NCI-H82 treated with DMSO at 0.1 percent for 48 hours (cell line): ENCODE data around the gene SCGB1D2.
"Not testable (repeated sequence)": the region's sequence is repeated elsewhere in the genome, so short reads cannot be mapped to it uniquely, and the experiment has no call there.

ENCODE experiments used
- DNase-seq: peaks from one replicate; lab custom pipeline; 2025; ENCODE audit not compliant: unreplicated experiment; lab: John Stamatoyannopoulos, UW

Gene SCGB1D2, protein sequence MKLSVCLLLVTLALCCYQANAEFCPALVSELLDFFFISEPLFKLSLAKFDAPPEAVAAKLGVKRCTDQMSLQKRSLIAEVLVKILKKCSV

DNA sequence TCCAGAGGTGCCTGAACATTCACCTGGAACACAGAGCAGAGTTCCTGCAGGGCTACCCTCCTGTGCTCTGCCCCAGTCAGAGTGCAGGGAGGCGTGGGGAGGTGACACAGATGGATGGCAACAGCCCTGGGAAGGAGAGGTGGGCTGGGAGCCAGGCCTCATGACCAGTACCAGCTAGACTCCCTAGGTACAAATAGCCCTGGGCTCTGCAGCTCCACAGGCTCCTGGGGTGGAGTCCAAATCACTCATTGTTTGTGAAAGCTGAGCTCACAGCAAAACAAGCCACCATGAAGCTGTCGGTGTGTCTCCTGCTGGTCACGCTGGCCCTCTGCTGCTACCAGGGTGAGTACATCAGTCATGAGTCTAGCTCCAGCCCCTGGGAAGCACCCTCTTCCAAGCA, at the start of gene SCGB1D2:
SCGB1D2 (plus strand) TSS at position 219 of the 400 bp plus-strand sequence; CDS start at position 288, 69 bp downstream.
- no peak for DNase-seq

DNA sequence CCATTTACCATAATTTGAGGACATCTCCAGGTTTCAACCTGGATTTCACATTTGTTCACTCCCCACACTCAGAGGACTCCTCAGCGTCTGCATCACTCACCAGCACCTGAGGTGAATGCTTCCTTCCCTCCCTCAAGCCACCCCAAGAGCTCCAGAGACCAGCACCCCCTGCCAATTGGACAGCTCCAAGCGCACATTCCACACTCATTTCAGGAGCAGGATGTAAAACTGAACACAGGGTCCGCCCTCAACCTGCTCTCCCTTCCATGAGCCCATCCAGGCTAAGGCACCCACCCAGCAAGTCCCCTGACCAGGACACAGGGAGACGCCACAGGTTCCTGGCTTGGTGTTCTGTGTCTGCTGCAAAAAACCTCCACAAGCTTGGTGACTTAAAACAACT, 48.1 kb upstream of the SCGB1D2 start:
- DNase-seq, result no peak

DNA sequence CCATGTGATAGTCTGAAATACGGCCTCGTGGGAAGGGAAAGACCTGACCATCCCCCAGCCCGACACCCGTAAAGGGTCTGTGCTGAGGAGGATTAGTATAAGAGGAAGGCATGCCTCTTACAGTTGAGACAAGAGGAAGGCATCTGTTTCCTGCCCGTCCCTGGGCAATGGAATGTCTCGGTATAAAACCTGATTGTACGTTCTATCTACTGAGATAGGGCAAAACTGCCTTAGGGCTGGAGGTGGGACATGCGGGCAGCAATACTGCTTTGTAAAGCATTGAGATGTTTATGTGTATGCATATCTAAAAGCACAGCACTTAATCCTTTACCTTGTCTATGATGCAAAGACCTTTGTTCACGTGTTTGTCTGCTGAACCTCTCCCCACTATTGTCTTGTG, 47.0 kb upstream of the SCGB1D2 start:
- not testable (repeated sequence) for DNase-seq

DNA sequence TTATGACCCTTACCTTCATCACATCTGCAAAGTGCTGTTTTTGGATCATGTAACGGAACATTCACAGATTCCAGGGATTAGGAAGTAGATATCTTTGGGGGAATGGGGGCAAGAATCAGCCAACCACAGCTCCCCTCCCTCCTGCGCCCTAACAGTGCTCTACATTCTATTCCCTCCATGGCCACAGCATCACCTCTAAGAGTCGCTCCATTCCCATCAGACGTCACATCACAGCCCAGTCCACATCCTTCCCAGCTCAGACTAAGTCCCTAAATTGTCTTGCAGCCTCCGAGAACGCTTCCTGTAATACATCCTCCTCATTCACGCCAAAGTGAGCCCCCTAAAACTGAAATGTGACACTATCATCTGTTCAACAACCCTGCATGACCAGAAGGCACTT, 46.1 kb upstream of the SCGB1D2 start:
- no peak for DNase-seq

DNA sequence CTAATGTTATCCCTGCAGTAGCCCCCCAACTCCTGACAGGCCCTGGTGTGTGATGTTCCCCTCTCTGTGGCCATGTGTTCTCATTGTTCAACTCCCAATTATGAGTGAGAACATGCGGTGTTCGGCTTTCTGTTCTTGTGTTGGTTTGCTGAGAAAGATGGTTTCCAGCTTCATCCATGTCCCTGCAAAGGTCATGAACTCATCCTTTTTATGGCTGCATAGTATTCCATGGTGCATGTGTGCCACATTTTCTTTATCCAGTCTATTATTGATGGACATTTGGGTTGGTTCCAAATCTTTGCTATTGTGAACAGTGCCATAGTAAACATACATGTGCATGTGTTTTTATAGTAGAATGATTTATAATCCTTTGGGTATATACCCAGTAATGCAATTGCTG, 44.6 kb upstream of the SCGB1D2 start:
- DNase-seq, result not testable (repeated sequence)

DNA sequence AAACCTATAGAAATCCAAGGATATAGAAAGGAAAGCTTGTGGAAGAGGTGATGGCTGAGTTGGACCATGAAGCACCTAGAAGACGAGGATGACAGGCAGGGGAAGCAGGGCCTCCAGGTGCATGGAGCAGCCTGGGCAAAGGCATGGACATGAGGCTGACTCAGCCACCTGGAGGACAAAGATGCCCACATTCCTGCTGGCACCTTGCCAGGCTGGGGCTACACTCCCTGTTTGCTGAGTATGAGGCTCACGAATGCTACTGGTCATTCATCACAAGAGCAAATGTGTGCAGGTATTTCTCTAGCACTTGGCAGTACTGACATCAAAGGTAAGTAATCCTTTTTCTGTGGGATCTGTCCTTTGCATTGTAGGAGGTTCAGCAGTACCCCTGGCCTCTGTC, 40.7 kb upstream of the SCGB1D2 start:
- no peak for DNase-seq

DNA sequence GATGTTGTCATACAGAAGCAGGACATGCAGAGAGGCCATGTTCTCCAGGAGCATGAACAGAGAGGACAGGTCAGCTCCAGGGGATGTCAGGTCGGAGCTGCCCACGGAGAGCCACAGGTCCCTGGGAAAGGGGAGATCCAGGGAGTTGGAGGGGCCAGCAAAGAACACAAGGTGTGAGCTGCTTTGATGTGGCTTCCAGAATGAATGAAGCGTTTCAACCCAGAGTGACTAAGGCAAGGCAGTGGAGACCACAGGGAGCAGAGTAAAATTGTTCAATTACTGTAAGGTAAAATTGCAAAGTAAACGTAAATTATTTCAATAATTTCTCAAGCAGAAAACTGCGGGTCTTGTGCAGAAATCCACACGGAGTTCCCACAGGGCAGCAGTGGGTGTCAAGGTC, 39.1 kb upstream of the SCGB1D2 start:
- DNase-seq, result no peak

DNA sequence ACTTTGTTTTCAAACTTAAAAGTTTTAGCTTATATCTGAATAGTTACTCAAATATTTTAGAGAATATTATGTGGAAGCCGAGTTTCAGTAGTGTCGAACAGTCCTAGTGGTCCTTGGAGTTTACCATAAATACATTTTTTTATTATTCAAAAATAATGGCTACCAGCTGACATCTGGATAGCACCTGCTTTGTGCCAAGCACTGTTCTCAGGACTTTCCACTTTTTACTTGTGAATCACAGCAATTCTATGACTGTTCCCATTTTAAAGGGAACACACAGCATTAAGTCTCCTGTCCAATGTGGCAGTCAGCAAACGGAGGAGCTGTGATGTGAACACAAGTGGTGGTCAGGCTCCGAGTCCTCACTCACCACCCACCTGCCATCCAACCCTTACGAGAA, 37.6 kb upstream of the SCGB1D2 start:
- DNase-seq, result no peak

DNA sequence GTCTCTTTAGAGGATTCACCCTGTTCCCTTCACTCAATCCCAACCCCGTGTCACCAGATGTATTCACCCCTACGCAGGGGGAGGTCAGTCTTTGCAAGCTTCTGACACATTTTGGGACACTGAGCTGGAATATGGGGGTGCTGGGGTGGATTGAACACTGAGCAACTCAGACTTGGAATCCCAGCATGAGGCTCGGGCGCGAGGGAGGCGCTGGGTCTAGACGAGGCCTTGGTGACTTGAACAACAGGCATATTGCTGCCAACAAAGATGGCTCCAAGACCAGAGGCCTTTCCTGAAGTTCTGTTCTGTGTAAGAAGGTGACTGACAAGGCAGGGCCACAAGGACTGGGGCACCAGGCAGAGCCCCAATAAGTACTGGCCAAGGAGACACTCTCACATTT, 36.6 kb upstream of the SCGB1D2 start:
- DNase-seq, result no peak

DNA sequence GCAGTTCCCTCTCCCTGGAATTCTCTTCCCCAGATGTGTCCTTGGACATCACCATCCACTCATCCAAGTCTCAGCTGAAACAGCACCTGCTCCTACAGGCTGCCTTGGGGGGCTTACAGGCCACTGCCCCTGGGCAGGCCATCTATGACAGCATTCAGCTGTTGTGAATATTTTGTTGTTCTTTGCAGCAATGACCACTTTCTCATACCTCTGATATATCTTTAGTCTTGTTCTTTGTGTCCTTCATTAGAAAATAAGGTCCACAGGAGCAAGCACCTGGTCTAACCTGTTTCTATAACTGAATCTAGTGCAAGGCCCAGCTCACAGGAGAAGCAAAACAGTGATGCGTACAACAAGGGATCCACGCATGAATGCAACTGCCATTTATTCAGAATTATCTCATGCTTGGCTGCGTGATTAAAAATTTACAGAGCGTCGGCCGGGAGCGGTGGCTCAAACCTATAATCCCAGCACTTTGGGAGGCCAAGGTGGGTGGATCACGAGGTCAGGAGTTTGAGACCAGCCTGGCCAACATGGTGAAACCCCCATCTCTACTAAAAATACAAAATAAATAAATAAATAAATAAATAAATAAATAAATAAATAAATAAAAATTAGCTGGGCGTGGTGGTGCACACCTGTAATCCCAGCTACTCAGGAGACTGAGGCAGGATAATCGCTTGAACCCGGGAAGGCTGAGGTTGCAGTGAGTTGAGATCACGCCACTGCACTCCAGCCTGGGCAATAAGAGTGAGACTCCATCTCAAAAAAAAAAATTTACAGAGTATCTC, 35.6 kb upstream of the SCGB1D2 start:
- not testable (repeated sequence) for DNase-seq

DNA sequence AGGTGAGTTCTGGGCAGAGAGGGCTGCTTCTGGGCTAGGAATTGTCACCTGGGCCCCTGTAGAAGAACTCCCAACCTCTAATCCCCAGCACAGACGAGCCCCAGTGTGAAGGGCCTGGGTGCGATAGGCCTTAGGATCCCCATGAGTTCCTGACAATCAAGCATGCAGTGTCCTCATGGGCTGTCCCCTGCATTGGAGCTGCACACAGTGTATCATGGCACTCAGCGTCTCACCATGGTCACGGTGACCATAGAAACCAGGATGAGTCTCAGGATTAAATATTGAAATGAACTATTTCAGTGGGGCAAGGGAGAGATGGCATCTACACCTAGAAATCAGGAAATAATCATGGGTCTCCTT, 33.3 kb upstream of the SCGB1D2 start:
- no peak for DNase-seq

DNA sequence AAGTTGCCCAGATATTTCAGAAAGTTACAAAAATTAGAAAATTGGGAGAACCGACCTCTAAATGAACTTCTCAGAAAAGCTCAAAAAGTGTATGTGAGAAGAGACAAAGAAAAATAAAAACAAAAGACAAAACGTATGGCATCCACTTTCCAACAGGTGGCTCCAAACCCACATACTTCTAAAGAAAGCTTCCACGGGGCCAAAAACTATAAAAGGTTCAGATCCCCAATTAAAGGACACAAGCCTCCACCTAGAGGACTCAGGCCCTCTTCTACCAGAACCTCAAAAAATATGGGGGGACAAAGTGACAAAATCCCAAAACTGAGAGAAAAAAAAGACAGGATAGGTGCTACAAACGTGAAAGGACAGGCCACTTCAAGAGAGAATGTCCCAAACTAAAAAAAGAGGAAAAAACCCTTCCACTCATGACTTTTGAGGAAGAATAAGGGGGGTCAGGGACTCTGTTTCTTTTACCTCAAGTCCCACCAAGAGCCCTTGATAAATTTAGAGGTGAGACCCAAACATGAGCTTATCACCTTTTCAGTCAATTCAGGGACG, 24.8 kb upstream of the SCGB1D2 start:
- DNase-seq, result no peak

DNA sequence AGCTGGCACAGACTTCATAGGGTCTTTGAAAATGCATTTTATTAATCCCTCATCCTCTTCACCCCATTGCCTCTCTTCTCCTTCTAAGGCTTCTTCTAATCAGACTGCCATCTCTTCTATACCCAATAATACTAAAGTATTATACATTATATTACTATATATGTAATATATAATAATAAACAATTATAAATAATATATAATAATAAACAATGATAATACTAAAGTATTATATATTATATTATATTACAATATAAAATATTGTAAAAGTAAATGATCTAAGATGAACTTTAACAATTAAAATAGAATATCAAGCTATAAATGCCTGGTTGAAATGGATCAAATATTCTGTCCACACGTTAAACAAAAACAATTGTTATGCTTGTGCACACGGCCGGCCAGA, 20.5 kb upstream of the SCGB1D2 start:
- DNase-seq, result no peak

DNA sequence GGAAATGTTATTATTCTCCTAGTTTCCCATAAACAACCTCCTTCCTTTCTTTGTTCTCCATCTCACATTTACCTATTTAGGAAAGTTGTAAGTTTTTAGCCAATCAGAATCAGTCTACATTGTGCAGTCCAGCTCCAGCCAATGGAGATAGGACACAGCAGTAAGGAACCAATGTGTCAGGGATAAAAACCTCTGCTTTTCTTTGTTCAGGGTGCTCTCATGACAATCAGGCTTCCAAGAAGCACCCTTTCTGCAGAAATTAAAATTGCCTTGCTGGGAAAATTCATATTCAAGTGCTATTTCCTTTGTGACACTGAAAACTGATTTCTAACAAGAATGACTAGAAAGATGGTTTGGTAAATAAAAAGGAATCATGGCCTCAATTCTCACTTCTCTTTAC, 18.9 kb upstream of the SCGB1D2 start:
- DNase-seq, result no peak

DNA sequence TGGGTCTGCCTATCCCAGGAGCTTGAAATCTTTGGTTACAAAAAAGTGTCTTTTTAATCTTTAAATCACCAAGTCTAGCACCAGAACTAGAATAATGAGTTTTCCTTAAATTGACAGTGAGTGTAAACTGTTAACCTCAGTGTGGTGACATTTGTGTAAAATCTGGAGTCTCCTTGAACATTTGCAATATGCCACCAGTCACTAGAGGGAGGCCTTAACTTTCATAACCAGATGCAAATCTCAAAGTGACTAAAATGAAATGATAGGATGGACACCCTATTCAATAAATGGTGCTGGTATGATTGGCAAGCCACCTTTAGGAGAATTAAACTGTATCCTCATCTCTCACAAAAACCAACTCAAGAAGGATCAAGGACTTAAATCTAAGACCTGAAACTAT, 8.3 kb upstream of the SCGB1D2 start:
- DNase-seq, result no peak

DNA sequence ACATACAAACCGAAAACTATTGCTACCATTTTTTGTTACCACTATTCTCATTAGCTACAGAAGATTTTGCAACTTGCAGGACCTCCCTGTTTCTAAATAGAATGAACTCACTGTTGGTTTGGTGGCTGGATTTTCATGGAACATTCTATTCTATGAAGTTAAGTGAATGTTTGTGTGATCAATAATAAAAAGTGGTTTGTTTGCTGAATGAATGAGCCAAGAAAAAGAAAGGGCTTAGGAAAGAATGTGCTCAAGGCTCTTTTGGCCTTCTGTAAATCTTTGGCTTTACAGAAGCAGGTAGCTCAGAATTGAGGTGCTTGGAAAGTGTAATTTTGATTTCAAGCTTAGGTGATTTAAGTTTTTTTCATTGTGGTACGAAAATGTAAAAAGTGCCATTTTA, 5.9 kb upstream of the SCGB1D2 start:
- no peak for DNase-seq

DNA sequence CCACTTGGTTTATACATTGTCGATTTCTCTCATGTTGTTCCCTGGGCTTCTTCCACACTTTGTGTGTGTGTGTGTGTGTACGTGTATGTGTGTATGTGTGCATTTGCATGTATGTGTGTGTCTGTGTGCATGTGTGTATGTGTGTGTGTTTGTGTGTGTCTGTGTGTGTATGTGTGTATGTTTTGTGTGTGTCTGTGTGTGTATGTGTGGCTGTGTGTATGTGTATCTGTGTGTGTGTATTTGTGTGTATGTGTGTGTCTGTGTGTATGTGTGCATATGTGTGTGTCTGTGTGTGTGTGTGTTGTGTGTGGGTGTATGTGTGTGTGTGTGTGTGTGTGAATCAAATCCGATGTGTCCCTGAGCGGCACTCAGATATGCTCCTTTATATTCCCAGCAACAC, 4.5 kb upstream of the SCGB1D2 start:
- DNase-seq, result no peak

DNA sequence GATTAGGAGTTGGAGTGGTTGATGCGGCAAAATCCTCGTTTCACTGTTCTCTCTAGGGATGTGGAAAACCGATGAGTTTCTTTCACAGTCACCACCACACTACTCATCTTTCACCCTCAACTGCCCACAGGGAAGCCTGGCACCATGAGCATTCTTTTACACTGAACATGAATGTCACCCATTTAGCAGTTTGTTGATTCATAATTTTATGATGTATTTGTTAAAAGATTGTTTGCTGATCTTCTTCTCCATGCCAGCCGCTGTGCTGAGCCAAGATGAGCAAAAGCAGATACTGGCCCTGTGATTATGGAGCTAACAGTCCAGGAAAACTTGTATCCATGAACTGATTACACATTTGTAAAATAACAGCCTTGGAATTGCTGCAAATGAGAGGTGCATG, 3.9 kb upstream of the SCGB1D2 start:
- no peak for DNase-seq

DNA sequence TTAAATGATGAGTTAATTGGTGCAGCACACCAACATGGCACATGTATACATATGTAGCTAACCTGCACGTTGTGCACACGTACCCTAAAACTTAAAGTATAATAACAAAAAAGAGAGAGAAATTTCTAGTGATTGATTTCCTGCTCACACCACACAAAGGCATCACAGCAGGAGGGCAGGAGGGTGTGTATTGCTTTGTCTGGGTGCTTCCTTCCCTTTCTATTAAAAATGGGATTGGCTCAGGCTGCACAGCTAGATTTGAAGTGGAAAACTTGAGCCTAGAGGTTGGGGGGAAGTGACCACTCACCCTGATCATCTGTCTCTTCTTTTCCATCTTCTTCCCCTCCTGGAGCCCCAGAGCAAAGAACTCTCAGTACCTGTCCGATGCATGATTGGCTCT, 944 bp upstream of the SCGB1D2 start:
- no peak for DNase-seq

DNA sequence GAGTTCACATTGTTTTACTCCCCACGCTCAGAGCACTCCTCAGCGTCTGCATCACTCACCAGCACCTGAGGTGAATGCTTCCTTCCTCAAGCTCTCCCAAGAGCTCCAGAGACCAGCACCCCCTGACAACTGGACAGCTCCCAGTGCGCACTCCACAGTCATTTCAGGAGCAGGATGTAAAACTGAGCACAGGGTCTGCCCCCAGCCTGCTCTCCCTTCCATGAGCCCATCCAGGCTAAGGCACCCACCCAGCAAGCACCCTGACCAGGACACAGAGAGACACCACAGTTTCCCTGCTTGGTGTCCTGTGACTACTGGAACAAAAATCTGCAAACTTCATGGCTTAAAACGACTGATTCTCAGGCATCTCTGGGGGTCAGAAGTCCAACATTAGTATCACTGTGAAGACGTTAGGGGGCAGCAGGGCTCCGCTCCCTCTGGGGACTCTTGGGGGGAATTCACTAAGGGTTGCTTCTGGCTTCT, 3.3 kb downstream of the SCGB1D2 start:
- peak; percentile 1 for DNase-seq

DNA sequence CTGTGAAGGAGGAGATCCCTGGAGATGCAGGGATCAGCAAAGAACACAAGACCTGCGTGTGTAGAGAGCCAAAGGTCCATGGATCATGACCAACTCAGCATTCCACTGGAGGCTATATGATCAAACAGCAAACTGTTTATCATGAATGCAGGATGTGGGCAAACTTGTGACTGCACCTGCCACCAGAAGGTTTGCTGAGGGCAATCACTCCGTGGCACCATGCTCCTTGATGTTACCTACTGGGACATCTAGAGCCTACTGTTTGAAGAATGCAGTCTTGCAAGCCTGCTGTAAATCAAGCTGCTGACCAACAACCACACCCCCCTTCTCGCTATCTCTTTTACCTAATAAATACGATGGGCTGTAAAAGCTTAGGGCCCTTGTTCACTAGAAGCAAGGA, 9.7 kb downstream of the SCGB1D2 start:
- no peak for DNase-seq

DNA sequence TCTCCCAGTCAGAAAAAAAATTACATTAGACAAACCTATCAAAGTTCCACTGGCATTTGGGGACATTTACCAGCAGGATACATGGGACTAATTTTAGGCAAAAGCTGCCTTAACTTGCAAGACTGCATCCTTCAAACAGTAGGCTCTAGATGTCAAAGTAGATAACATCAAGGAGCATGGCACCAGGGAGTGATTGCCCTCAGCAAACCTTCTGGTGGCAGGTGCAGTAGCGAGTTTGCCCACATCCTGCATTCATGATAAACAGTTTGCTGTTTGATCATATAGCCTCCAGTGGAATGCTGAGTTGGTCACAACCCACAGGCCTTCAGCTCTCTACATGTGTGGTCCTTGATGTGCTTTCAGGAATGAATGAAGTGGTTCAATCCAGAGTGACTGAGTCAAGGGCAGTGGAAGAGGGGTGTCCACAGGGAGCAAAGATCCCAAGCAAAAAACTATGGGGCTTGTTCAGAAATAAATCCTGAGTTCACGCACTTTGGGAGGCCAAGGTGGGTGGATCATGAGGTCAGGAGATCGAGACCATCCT, 12.0 kb downstream of the SCGB1D2 start:
- DNase-seq, result no peak
